ENCODE data around the gene STX8.

- TF ChIP-seq, protein P1, sequence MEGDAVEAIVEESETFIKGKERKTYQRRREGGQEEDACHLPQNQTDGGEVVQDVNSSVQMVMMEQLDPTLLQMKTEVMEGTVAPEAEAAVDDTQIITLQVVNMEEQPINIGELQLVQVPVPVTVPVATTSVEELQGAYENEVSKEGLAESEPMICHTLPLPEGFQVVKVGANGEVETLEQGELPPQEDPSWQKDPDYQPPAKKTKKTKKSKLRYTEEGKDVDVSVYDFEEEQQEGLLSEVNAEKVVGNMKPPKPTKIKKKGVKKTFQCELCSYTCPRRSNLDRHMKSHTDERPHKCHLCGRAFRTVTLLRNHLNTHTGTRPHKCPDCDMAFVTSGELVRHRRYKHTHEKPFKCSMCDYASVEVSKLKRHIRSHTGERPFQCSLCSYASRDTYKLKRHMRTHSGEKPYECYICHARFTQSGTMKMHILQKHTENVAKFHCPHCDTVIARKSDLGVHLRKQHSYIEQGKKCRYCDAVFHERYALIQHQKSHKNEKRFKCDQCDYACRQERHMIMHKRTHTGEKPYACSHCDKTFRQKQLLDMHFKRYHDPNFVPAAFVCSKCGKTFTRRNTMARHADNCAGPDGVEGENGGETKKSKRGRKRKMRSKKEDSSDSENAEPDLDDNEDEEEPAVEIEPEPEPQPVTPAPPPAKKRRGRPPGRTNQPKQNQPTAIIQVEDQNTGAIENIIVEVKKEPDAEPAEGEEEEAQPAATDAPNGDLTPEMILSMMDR (IDR thresholded peaks at IDR 0.05), result no peak
- TF ChIP-seq REST (IDR thresholded peaks at IDR 0.05; ENCODE audit: insufficient read depth in 1 of 2, low read depth in 2 of 2, low read length in 1 of 2) (no peak), POLR2AphosphoS5 (IDR thresholded peaks at IDR 0.05; ENCODE audit: low read depth, low read length) (no peak), SIN3A (IDR thresholded peaks at IDR 0.05; ENCODE audit: borderline replicate concordance, insufficient read depth, low read depth, low read length) (no peak)
Observed at GRCh38 chr17:9306086-9306485, 269.5 kb downstream of the STX8 start.
